ENCODE measurements around the gene KRTAP4-8. TPM values are rescaled to one million over a fixed set of nuclear protein-coding genes. Genes with fewer than 3 reads are reported as not detected.
"Not testable (repeated sequence)": the region's sequence is repeated elsewhere in the genome, so short reads cannot be mapped to it uniquely, and the experiment has no call there.

KRTAP4-8 gene
- total RNA-seq, 2 donors from 2014 or later = not detected

GRCh38 chr17:41111151-41111885, 13.4 kb upstream of the KRTAP4-8 start:
- intact Hi-C loops (cut with DNase I) = no loop called here
- no peak for DNase-seq (ENCODE audit: low spot score)

GRCh38 chr17:41108728-41109386, 10.9 kb upstream of the KRTAP4-8 start:
- DNase-seq (ENCODE audit: low spot score) = not testable (repeated sequence)
- intact Hi-C loops (cut with DNase I) = loop anchor here in 1 of 2 donors (1.0 kb wide), 1 partner anchor 21 kb away; no protein-coding TSS in a partner anchor

GRCh38 chr17:41107941-41108450, 10.1 kb upstream of the KRTAP4-8 start:
- intact Hi-C loops (cut with DNase I) = loop anchor here in 1 of 2 donors (1.0 kb wide), 1 partner anchor 20 kb away; no protein-coding TSS in a partner anchor
- no peak for DNase-seq (ENCODE audit: low spot score)

GRCh38 chr17:41105347-41105746, 7.4 kb upstream of the KRTAP4-8 start, which contains the start of gene KRTAP4-9:
Gene KRTAP4-9, plus strand, starts transcription at chr17:41105389. Its CDS starts 0 bp downstream, at chr17:41105389.
- DNase-seq (ENCODE audit: low spot score); intact Hi-C loops (cut with DNase I): not testable (repeated sequence)

- intact Hi-C loops (cut with DNase I); DNase-seq (ENCODE audit: low spot score): not testable (repeated sequence)
These were observed 6.6 kb upstream of the KRTAP4-8 start for GRCh38 chr17:41104386-41105038.

- intact Hi-C loops (cut with DNase I) = no loop called here
These were observed 6.0 kb upstream of the KRTAP4-8 start for GRCh38 chr17:41103896-41104295.

GRCh38 chr17:41101586-41102259, 3.8 kb upstream of the KRTAP4-8 start, which contains the start of gene KRTAP4-16:
Gene KRTAP4-16, minus strand, starts transcription at chr17:41102209. Its CDS starts 0 bp downstream, at chr17:41102209.
- DNase-seq (ENCODE audit: low spot score) = no peak
- intact Hi-C loops (cut with DNase I) = no loop called here

More at GRCh38 chr17:41103896-41104295, 6.0 kb upstream of the KRTAP4-8 start:
- no peak for DNase-seq (ENCODE audit: low spot score)

- not testable (repeated sequence) for DNase-seq (ENCODE audit: low spot score)
These were observed 1.9 kb upstream of the KRTAP4-8 start for GRCh38 chr17:41099682-41100480.

GRCh38 chr17:41098481-41098880, 539 bp upstream of the KRTAP4-8 start:
- intact Hi-C loops (cut with DNase I) = no loop called here
- DNase-seq (ENCODE audit: low spot score) = no peak

More at GRCh38 chr17:41099682-41100480, 1.9 kb upstream of the KRTAP4-8 start:
- intact Hi-C loops (cut with DNase I) = not testable (repeated sequence)

- intact Hi-C loops (cut with DNase I) = no loop called here
- DNase-seq (ENCODE audit: low spot score) = no peak
These were observed 1.9 kb downstream of the KRTAP4-8 start for GRCh38 chr17:41096055-41096454.

GRCh38 chr17:41088760-41089352, 9.1 kb downstream of the KRTAP4-8 start:
- intact Hi-C loops (cut with DNase I) = loop anchor here in 1 of 2 donors (1.0 kb wide), 1 partner anchor 19 kb away; no protein-coding TSS in a partner anchor
- DNase-seq (ENCODE audit: low spot score) = not testable (repeated sequence)

- DNase-seq (ENCODE audit: low spot score); intact Hi-C loops (cut with DNase I): not testable (repeated sequence)
These were observed 13.7 kb downstream of the KRTAP4-8 start, which contains the start of gene KRTAP4-7 for GRCh38 chr17:41084100-41084856. Gene KRTAP4-7, plus strand, starts transcription at chr17:41084150. Its CDS starts 57 bp downstream, at chr17:41084207.

- intact Hi-C loops (cut with DNase I); DNase-seq (ENCODE audit: low spot score): not testable (repeated sequence)
These were observed 14.5 kb downstream of the KRTAP4-8 start for GRCh38 chr17:41083427-41083826.

GRCh38 chr17:41082626-41083025, 15.3 kb downstream of the KRTAP4-8 start:
- no peak for DNase-seq (ENCODE audit: low spot score)
- intact Hi-C loops (cut with DNase I) = no loop called here

- DNase-seq (ENCODE audit: low spot score) = no peak
- intact Hi-C loops (cut with DNase I) = no loop called here
These were observed 21.2 kb downstream of the KRTAP4-8 start for GRCh38 chr17:41076788-41077187.

GRCh38 chr17:41073676-41074075, 24.3 kb downstream of the KRTAP4-8 start:
- intact Hi-C loops (cut with DNase I) = no loop called here
- DNase-seq (ENCODE audit: low spot score) = no peak
